Measurements from ENCODE around the gene PLSCR4. TPM values are rescaled to one million over a fixed set of nuclear protein-coding genes. Genes with fewer than 3 reads are reported as not detected.

Gene PLSCR4
- total and polyA plus RNA-seq, 2 of the 8 experiments (the other 6 are each of a cell fraction or from before 2014, with no cell fraction given): 1.8 to 2.9 TPM

DNA sequence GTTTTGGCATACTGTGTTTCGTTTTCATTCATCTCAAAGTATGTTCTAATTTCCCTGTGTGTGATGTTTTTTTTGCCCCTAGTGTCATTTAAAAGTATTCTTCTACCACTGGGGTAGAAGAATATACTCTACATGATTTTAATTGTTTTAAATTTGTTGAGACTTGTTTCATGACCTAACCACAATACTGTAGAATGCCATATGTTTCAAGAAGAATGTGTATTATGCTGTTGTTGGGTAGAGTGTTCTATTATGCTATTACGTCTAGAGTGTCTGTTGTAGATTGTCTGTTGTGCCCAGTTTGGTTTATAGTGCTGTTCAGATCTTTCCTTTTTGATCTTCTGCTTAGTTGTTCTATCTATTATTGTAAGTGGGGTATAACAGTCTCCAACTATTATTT lies 36.4 kb downstream of the PLSCR4 start (continued):
- no peak for TF ChIP-seq TBP (IDR thresholded peaks at IDR 0.05; ENCODE audit: low read depth, low read length)
- TF ChIP-seq, protein P1, sequence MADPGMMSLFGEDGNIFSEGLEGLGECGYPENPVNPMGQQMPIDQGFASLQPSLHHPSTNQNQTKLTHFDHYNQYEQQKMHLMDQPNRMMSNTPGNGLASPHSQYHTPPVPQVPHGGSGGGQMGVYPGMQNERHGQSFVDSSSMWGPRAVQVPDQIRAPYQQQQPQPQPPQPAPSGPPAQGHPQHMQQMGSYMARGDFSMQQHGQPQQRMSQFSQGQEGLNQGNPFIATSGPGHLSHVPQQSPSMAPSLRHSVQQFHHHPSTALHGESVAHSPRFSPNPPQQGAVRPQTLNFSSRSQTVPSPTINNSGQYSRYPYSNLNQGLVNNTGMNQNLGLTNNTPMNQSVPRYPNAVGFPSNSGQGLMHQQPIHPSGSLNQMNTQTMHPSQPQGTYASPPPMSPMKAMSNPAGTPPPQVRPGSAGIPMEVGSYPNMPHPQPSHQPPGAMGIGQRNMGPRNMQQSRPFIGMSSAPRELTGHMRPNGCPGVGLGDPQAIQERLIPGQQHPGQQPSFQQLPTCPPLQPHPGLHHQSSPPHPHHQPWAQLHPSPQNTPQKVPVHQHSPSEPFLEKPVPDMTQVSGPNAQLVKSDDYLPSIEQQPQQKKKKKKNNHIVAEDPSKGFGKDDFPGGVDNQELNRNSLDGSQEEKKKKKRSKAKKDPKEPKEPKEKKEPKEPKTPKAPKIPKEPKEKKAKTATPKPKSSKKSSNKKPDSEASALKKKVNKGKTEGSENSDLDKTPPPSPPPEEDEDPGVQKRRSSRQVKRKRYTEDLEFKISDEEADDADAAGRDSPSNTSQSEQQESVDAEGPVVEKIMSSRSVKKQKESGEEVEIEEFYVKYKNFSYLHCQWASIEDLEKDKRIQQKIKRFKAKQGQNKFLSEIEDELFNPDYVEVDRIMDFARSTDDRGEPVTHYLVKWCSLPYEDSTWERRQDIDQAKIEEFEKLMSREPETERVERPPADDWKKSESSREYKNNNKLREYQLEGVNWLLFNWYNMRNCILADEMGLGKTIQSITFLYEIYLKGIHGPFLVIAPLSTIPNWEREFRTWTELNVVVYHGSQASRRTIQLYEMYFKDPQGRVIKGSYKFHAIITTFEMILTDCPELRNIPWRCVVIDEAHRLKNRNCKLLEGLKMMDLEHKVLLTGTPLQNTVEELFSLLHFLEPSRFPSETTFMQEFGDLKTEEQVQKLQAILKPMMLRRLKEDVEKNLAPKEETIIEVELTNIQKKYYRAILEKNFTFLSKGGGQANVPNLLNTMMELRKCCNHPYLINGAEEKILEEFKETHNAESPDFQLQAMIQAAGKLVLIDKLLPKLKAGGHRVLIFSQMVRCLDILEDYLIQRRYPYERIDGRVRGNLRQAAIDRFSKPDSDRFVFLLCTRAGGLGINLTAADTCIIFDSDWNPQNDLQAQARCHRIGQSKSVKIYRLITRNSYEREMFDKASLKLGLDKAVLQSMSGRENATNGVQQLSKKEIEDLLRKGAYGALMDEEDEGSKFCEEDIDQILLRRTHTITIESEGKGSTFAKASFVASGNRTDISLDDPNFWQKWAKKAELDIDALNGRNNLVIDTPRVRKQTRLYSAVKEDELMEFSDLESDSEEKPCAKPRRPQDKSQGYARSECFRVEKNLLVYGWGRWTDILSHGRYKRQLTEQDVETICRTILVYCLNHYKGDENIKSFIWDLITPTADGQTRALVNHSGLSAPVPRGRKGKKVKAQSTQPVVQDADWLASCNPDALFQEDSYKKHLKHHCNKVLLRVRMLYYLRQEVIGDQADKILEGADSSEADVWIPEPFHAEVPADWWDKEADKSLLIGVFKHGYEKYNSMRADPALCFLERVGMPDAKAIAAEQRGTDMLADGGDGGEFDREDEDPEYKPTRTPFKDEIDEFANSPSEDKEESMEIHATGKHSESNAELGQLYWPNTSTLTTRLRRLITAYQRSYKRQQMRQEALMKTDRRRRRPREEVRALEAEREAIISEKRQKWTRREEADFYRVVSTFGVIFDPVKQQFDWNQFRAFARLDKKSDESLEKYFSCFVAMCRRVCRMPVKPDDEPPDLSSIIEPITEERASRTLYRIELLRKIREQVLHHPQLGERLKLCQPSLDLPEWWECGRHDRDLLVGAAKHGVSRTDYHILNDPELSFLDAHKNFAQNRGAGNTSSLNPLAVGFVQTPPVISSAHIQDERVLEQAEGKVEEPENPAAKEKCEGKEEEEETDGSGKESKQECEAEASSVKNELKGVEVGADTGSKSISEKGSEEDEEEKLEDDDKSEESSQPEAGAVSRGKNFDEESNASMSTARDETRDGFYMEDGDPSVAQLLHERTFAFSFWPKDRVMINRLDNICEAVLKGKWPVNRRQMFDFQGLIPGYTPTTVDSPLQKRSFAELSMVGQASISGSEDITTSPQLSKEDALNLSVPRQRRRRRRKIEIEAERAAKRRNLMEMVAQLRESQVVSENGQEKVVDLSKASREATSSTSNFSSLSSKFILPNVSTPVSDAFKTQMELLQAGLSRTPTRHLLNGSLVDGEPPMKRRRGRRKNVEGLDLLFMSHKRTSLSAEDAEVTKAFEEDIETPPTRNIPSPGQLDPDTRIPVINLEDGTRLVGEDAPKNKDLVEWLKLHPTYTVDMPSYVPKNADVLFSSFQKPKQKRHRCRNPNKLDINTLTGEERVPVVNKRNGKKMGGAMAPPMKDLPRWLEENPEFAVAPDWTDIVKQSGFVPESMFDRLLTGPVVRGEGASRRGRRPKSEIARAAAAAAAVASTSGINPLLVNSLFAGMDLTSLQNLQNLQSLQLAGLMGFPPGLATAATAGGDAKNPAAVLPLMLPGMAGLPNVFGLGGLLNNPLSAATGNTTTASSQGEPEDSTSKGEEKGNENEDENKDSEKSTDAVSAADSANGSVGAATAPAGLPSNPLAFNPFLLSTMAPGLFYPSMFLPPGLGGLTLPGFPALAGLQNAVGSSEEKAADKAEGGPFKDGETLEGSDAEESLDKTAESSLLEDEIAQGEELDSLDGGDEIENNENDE (IDR thresholded peaks at IDR 0.05; ENCODE audit: insufficient replicate concordance, low read length): no peak
